Measurements from ENCODE around the gene NFIA. TPM values are rescaled to one million over a fixed set of nuclear protein-coding genes. Genes with fewer than 3 reads are reported as not detected.

The NFIA gene
- total RNA-seq, 1 experiment from 2014 or later = 12.7 TPM

DNA sequence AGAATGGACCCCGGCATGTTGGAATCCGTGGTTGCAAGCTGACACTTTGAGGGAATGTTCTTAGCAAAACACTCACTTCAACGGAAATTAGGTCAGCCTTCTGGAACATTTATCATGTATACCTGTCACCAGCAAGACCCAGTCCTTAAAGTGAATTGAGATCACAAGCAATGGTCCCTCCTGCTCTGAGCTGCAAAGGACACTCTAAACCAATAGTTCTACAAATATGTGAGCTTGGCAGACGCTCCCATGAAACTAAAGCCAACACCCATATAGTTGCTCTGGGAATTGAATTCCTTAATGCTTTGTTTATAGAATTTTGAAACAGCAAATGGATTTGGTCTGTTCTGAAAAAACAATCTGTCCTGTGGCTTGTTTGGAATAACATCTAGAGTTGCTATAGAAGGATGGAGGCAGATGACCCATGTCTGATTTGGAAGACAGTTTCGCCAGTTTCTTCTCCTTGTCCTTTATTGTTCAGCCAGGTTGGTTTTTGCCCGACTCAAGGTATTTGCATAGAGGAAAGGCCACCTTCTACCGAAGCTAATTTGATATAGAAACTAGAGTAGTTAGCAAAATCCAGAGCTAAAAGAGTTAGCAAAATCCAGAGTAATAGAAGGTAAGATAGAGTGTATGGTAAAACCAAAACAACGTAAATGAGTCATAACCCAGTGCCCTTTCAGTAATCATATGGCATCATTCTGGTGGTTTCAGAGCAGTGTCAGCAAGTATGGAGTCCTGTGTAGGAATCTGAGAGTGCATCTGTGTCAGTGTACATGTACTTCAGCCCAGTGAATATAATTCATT, 236.2 kb downstream of the NFIA start:
- Histone ChIP-seq H3K9me2 (replicated peaks; ENCODE audit: low read length) (no peaks in the 10 kb centered on the region), H3K36me3 (ENCODE audit: low read depth, low read length) (no peaks in the 10 kb centered on the region), H2AFZ (ENCODE audit: low read length) (no peak overlapping the region), H3K27ac (ENCODE audit: low read length) (no peak overlapping the region), H3K4me1 (ENCODE audit: insufficient read depth, low read length) (peaks cover 32% of the 10 kb centered on the region), H3K4me3 (ENCODE audit: low read length) (no peak overlapping the region), H3K4me2 (ENCODE audit: low read length) (no peak overlapping the region), H3K27me3 (ENCODE audit: low read length) (no peaks in the 10 kb centered on the region), H3K9me3 (ENCODE audit: low read length) (no peaks in the 10 kb centered on the region), H4K20me1 (ENCODE audit: low read length) (no peaks in the 10 kb centered on the region), H3F3A (ENCODE audit: low read length, unreplicated experiment) (no peaks in the 10 kb centered on the region), H3K9ac (ENCODE audit: low read length) (no peak overlapping the region), H3K79me2 (ENCODE audit: low read length) (no peaks in the 10 kb centered on the region)
- DNase-seq (peak; percentile 45), ATAC-seq (no peak)
- no TSS peak for BruUV-seq (replicated peaks)
- POLR2A ChIA-PET (ENCODE audit: unreplicated experiment) = no interaction called here
- TF ChIP-seq, protein P1, sequence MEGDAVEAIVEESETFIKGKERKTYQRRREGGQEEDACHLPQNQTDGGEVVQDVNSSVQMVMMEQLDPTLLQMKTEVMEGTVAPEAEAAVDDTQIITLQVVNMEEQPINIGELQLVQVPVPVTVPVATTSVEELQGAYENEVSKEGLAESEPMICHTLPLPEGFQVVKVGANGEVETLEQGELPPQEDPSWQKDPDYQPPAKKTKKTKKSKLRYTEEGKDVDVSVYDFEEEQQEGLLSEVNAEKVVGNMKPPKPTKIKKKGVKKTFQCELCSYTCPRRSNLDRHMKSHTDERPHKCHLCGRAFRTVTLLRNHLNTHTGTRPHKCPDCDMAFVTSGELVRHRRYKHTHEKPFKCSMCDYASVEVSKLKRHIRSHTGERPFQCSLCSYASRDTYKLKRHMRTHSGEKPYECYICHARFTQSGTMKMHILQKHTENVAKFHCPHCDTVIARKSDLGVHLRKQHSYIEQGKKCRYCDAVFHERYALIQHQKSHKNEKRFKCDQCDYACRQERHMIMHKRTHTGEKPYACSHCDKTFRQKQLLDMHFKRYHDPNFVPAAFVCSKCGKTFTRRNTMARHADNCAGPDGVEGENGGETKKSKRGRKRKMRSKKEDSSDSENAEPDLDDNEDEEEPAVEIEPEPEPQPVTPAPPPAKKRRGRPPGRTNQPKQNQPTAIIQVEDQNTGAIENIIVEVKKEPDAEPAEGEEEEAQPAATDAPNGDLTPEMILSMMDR (conservative IDR thresholded peaks at IDR 0.05; ENCODE audit: low read depth, low read length) = no peak
- TF ChIP-seq EZH2 (IDR thresholded peaks at IDR 0.05; ENCODE audit: low read length, unreplicated experiment) = no peak
- TF ChIP-seq EZH2phosphoT487 (IDR thresholded peaks at IDR 0.05; ENCODE audit: borderline replicate concordance, low read length) = no peak
- intact Hi-C loops (cut with micrococcal nuclease) = no loop called here
- CTCF ChIA-PET = no interaction called here

DNA sequence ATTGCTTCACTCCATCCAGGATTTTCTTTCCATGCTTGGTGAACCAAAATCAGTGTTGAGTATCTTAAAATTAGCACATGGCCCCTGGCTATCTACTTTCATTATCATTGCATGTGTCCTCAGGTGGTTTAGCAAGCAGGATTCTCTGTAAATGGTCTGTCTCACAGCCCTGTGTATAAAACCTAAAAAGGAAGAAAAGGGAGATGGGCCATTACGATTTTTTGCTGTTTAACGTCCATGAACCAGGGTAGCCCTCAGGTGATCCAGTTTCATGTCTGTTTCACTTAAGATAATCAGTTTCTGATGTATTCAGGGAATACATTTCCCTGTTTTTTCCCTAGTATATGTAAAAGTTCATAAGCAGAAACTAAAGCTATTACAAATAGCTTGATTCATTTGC, 238.2 kb downstream of the NFIA start:
- H3K4me2 ChIP-seq (ENCODE audit: low read length) = no peak overlapping the region
- no peak overlapping the region for H3K4me3 ChIP-seq (ENCODE audit: low read length)
- H2AFZ ChIP-seq (ENCODE audit: low read length) = no peak overlapping the region
- no peaks in the 10 kb centered on the region for H3K79me2 ChIP-seq (ENCODE audit: low read length)
- no peaks in the 10 kb centered on the region for H3F3A ChIP-seq (ENCODE audit: low read length, unreplicated experiment)
- no peak overlapping the region for H3K9ac ChIP-seq (ENCODE audit: low read length)
- POLR2A ChIA-PET (ENCODE audit: unreplicated experiment) = interaction anchor here (0.6 to 0.7 kb wide), 2 partner anchors 77 to 1293 kb away, joined by 3 read pairs; no protein-coding TSS in a partner anchor
- no peak for ATAC-seq
- intact Hi-C loops (cut with micrococcal nuclease) = loop anchor here (10.0 kb wide), 1 partner anchor 324 kb away; no protein-coding TSS in a partner anchor
- DNase-seq = no peak
- no peak for TF ChIP-seq EZH2phosphoT487 (IDR thresholded peaks at IDR 0.05; ENCODE audit: borderline replicate concordance, low read length)
- no peaks in the 10 kb centered on the region for H3K9me3 ChIP-seq (ENCODE audit: low read length)
- CTCF ChIA-PET = no interaction called here
- H3K36me3 ChIP-seq (ENCODE audit: low read depth, low read length) = no peaks in the 10 kb centered on the region
- no peaks in the 10 kb centered on the region for H4K20me1 ChIP-seq (ENCODE audit: low read length)
- peaks cover 43% of the 10 kb centered on the region for H3K4me1 ChIP-seq (ENCODE audit: insufficient read depth, low read length)
- no peaks in the 10 kb centered on the region for H3K9me2 ChIP-seq (replicated peaks; ENCODE audit: low read length)
- H3K27ac ChIP-seq (ENCODE audit: low read length) = no peak overlapping the region
- H3K27me3 ChIP-seq (ENCODE audit: low read length) = no peaks in the 10 kb centered on the region
- no TSS peak for BruUV-seq (replicated peaks)

DNA sequence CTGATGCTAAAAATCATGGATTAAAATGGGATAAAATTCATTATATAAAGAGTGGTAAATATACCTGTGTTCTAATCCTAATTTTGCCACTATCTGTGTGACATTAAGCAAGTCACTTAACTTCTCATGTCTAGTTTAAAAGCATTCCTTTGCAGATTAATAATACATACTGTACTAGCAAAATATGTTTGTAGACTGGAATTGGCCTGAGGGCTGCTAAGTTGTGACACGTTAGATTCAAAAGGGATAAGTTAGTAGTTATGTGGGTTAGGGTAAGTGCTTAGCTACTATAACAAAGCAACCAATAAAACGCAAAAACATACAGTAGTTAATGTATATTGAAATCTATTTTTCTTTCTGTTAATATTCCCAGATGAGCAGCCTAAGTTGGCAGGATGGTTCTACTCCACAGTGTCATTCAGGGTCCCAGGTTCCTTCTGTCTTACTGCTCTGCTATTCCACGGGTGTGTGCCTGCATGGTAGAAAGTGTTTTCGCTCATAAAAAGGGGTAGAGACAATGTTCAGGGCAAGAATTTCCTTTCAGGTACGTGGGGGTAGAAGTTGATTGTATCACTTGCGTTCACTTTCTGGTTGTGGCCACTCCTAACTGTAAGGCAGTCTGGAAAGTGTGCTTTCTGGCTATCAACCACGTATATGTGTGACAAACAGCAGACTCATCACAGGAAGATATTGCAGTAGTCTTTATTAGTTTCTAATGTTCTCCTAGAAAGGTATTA, 239.8 kb downstream of the NFIA start:
- POLR2A ChIA-PET (ENCODE audit: unreplicated experiment) = no interaction called here
- H2AFZ ChIP-seq (ENCODE audit: low read length) = peak overlapping the region; percentile 33; the same call in 1 of the 2 replicates
- peak overlapping the region; percentile 77 for H3K4me2 ChIP-seq (ENCODE audit: low read length)
- CTCF ChIA-PET = no interaction called here
- peak; percentile 63 for ATAC-seq
- peaks cover 43% of the 10 kb centered on the region for H3K4me1 ChIP-seq (ENCODE audit: insufficient read depth, low read length)
- peak overlapping the region; percentile 46 for H3K4me3 ChIP-seq (ENCODE audit: low read length)
- BruUV-seq (replicated peaks) = no TSS peak
- no peaks in the 10 kb centered on the region for H3K9me2 ChIP-seq (replicated peaks; ENCODE audit: low read length)
- peak overlapping the region; percentile 60 for H3K9ac ChIP-seq (ENCODE audit: low read length)
- DNase-seq = peak; percentile 71
- H3K27me3 ChIP-seq (ENCODE audit: low read length) = no peaks in the 10 kb centered on the region
- H4K20me1 ChIP-seq (ENCODE audit: low read length) = no peaks in the 10 kb centered on the region
- intact Hi-C loops (cut with micrococcal nuclease) = loop anchor here (2.0 to 10.0 kb wide), 3 partner anchors 179 to 323 kb away; no protein-coding TSS in a partner anchor
- H3K36me3 ChIP-seq (ENCODE audit: low read depth, low read length) = no peaks in the 10 kb centered on the region
- no peaks in the 10 kb centered on the region for H3K9me3 ChIP-seq (ENCODE audit: low read length)
- H3K79me2 ChIP-seq (ENCODE audit: low read length) = no peaks in the 10 kb centered on the region
- no peak for TF ChIP-seq EZH2 (IDR thresholded peaks at IDR 0.05; ENCODE audit: low read length, unreplicated experiment)
- no peak for TF ChIP-seq EZH2phosphoT487 (IDR thresholded peaks at IDR 0.05; ENCODE audit: borderline replicate concordance, low read length)
- TF ChIP-seq, protein P1 (conservative IDR thresholded peaks at IDR 0.05; ENCODE audit: low read depth, low read length) = no peak
- no peaks in the 10 kb centered on the region for H3F3A ChIP-seq (ENCODE audit: low read length, unreplicated experiment)
- peak overlapping the region; percentile 94 for H3K27ac ChIP-seq (ENCODE audit: low read length)

Data from PC-3 (cell line).